Panc1 (cell line): ENCODE measurements around the gene DLL1.

Experiments used
- CTCF ChIP-seq: fragments of 450-650 bp; IDR thresholded peaks from 2 replicates; pipeline ENCODE4 v1.5.1; 2017; ENCODE audit warnings: mild to moderate bottlenecking
- POLR2AphosphoS5 ChIP-seq: IDR thresholded peaks from 2 replicates; pipeline ENCODE4 v1.6.1; 2012; ENCODE audit warnings: mild to moderate bottlenecking, low read depth, low read length, moderate library complexity
- REST ChIP-seq, 2 experiments: IDR thresholded peaks; 2 replicates each; pipeline ENCODE4 v1.6.1; 2011 to 2012; ENCODE audit warnings: low read depth in 2 of 2, control low read depth in 1 of 2, low read length in 1 of 2, mild to moderate bottlenecking in 1 of 2, moderate library complexity in 1 of 2; ENCODE audit not compliant: insufficient read depth in 1 of 2
- SIN3A ChIP-seq: IDR thresholded peaks from 2 replicates; pipeline ENCODE4 v1.6.1; 2012; ENCODE audit warnings: low read depth, mild to moderate bottlenecking, low read length, moderate library complexity, borderline replicate concordance; ENCODE audit not compliant: insufficient read depth
- TCF7L2 ChIP-seq: IDR thresholded peaks from 2 replicates; pipeline ENCODE4 v1.6.1; 2011; ENCODE audit warnings: mild to moderate bottlenecking, low read depth, low read length, inconsistent platforms

- TF ChIP-seq REST (IDR thresholded peaks at IDR 0.05; ENCODE audit: insufficient read depth in 1 of 2, low read depth in 2 of 2, low read length in 1 of 2) (no peak), CTCF (no peak), TCF7L2 (no peak), POLR2AphosphoS5 (no peak), SIN3A (no peak)
These were observed 24.6 kb downstream of the DLL1 start for GRCh38 chr6:170266061-170266825.
